NCI-H446 treated with DMSO at 0.1 percent for 48 hours (cell line): ENCODE data around the gene KCNJ6.
"Not testable (repeated sequence)": the region's sequence is repeated elsewhere in the genome, so short reads cannot be mapped to it uniquely, and the experiment has no call there.

Source experiments
- DNase-seq: peaks from one replicate; lab custom pipeline; 2025; lab: John Stamatoyannopoulos, UW

KCNJ6 gene

GRCh38 chr21:37770461-37770860 is 145.8 kb downstream of the KCNJ6 start:
- no peak for DNase-seq

DNA sequence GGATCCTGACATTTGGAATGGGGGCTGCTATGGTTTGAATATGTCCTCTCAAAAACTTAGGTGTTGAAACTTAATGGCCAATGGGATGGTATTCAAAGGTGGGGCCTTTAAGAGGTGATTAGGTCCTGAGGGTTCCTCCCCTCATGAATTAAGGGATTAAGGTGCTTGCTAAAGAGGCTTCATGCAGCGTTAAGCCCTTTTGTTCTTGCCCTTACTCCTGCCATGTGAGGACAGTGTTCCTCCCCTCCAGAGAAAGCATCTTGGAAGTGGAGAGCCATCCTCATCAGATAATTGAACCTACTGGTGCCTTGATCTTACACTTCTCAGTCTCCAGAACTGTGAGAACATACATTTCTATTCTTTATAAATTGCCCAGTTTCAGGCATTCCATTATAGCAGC is 146.6 kb downstream of the KCNJ6 start:
- DNase-seq = no peak

- DNase-seq = peak; percentile 69
These were observed 148.3 kb downstream of the KCNJ6 start for GRCh38 chr21:37767984-37768383.

DNA sequence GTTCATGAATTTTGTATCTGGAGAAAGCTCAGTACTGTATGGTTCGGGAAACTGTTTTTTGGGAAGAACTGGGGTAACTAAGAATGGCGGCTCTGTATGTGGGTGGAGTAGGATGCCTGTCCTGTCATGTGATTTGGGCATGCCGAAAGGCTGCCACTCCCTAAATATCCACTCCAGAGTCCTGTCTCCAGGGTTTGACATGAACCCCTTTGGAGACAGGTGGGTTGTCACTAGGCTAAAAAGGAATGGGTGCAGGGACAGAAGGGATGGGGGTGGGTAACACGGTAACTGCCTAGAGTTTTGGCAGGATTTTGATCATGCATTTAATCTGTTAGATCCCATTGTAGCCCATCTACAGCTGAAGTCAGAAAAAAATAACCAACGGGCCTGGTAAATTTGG is 150.1 kb downstream of the KCNJ6 start:
- no peak for DNase-seq

DNA sequence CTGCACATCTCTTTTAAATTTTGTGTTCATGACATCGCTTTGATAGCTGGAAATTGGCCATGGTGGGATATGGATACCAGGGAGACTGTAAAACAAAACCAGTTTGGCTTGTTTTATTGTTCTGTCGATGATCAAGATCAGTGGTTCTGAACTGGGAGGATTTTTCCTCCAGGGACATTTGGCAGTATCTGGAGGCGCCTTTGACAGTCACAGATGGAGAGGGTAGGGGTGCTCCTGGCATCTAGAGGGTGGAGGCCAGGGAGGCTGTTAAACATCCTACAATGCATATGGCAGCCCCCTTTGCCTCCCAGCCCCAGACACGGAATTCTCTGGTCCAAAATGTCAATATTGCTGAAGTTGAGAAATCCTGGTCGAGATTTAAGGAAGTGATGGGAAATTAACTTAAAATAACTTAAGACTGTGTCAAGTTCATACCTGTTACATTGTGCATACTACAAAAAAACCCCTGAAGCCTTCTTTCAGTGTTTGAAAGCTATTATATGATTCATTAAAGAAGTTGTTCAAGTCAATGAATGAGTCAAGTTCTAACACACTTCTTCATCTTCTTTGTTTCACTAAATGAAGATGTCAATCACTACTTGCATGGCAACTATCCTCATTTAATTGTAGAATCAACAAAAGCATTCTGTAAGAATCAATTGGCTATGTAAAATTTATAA is 150.9 kb downstream of the KCNJ6 start:
- DNase-seq = no peak

- no peak for DNase-seq
These were observed 151.6 kb downstream of the KCNJ6 start for GRCh38 chr21:37764691-37765090.

- DNase-seq = no peak
These were observed 153.0 kb downstream of the KCNJ6 start for GRCh38 chr21:37763298-37763697.

DNA sequence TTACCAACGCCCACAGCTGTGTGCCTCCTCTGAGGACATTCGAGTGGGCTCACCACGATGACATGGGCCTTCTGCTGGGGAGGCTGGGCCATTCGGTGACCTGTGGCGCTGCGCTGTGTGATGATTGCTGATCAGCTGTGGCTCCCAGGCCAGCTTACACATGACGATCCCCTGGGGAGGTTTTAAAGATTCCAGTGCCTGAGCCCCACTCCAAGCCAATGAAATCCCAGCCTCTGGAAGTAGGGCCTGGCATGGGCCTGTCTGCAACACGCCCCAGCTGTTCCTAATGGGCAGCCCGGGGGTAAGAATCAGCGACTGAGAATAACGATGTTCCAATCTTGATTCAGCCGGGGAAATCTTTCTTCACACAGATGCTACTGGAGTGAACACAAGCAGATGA is 153.7 kb downstream of the KCNJ6 start:
- no peak for DNase-seq

- DNase-seq = not testable (repeated sequence)
These were observed 154.9 kb downstream of the KCNJ6 start for GRCh38 chr21:37761406-37761805.

GRCh38 chr21:37759777-37760176 is 156.5 kb downstream of the KCNJ6 start:
- no peak for DNase-seq

DNA sequence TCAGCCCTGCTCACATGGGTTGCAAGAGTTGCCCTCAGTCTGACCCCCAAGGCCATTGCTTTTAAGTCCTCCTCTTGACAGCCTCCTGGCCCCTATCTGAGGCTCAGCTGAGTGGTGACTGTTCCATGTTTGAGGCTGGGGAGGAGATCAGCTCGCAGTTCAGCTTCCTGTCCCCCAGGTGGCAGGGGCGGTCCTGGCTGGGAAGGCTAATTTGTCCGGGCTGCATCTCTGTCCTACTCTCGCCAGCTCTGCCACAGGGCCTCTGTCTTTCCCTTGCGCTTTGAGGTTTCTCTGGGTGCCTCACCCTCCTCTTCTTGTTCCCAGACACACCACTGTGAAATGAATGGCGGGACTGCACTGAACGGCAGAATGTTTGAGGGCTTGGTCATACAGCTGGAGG is 157.3 kb downstream of the KCNJ6 start:
- peak; percentile 43 for DNase-seq

GRCh38 chr21:37757606-37758376 is 158.5 kb downstream of the KCNJ6 start:
- no peak for DNase-seq

- DNase-seq = no peak
These were observed 163.1 kb downstream of the KCNJ6 start for GRCh38 chr21:37753122-37753599.

GRCh38 chr21:37751268-37751975 is 164.8 kb downstream of the KCNJ6 start:
- DNase-seq = no peak

- no peak for DNase-seq
These were observed 167.1 kb downstream of the KCNJ6 start for GRCh38 chr21:37749132-37749531.

DNA sequence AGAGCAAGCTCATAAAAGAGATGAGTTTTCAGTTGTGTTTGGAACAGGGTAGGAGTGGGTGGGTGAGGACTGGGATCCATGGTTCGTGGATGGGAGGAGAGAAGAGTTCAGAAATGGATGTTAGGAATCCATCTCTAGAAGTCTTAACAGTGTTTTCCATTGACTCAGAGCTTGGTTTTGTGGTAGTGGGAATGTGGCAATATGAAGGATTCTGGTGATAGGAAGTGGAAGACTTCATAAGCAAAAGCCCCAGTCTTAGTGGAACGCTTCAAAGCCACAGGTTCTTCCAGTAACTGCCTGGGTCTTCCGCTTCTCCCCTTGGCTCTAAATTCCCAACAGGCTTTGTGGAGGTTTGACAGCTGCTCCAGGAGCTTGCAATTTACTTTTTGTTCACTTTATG is 167.9 kb downstream of the KCNJ6 start:
- DNase-seq = no peak

DNA sequence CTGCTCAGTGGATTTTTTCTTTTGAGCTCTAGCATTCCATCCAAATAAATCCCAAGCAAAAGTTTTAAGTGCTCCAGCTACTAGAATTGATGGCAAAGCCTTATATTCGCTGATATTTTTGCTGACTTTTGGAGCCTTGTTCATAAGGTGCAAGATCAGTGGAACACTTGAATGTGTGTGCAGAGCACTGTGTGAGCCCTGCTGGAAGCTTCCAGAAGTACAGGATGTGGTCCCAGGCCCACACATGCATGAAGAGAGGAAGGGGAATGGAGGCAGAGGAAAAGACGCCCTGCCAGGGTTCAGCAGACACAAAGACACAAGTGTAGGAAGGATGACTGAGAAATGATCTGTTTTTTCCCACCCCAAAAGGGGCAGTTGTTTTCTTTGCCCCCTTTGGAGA is 169.4 kb downstream of the KCNJ6 start:
- no peak for DNase-seq

GRCh38 chr21:37744551-37744950 is 171.7 kb downstream of the KCNJ6 start:
- no peak for DNase-seq

DNA sequence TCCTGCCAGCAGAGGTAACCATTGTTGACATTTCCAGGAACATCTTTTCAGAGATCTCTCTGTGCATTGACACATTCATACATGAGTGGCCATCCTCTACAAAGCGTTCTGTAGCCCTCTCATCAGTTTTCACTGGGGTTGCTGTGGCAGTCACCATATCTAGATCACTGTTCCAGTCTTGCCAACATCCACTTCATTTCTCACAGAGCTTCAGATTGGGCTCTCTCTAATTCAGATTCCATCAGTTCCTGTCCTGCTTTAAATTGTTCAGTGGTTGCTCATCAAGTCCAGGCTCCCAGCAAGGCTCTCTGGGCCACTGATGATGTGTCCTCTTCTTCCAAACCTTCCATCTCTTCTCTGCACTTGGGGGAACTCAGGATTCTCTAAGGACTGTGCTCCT is 173.7 kb downstream of the KCNJ6 start:
- DNase-seq = no peak

DNA sequence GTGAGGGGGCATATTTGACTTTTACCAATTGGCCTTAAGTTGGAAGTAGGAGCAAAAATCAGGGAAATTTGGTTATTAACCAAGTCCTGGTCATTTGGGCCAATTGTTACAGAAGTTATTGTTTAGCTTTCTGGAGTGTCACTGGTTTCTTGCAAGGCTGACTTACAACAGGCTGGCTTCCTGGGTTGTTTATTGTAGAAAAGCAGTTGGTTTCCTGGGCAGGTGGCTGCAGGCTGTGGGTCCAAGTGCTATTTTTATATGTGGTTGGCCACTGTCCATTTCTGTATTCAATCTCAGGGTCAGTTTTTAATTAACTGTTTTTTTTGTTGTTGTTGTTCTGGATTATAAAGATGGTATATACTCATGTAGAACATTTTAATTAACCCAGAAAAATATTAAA is 174.1 kb downstream of the KCNJ6 start:
- DNase-seq = no peak

DNA sequence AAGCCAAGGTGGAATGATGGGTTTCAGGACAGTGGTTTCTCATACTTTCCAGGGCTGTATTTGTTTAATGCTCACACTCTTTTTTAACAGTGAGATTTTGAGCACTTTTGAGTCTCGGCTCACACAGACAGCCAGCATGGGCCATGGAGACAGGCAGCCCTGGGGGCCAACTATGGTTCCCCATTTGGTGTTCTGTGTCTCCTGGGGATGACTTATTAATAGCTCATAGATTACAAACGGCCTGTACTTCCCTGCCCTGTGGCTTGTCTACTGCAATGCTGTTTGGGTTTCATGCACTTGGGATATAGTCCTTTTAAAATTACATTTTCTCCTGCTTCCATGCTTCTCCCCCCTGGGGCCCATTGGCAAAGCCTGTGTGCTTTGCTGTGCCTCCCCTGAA is 178.3 kb downstream of the KCNJ6 start:
- no peak for DNase-seq

DNA sequence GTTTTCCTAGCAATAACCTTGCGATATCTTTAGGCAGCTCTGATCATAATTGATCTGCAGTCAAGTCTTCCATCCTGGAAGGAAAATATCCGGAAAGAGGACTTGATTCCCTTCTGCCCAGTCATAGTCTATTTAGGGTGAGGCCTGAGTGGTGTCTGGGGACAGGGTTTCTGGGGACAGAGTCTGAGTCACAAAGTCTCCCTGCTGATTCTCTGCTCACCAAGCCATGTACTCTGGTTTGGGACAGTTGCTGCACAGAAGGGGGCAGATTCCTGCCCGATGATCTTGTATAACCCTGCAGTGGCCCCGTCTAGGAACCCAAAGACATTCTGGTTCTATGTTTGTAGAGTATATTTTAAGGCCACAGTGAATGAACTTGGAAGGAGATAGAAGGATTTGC is 178.8 kb downstream of the KCNJ6 start:
- DNase-seq = no peak

- DNase-seq = no peak
These were observed 181.4 kb downstream of the KCNJ6 start for GRCh38 chr21:37734846-37735245.
